ENCODE results near the gene MZF1. TPM values are rescaled to one million over a fixed set of nuclear protein-coding genes. Genes with fewer than 3 reads are reported as not detected.

Gene MZF1
- total and polyA plus RNA-seq, 2 donors (not counting 1 experiment from before 2014, with no cell fraction given): 4.1 to 14.9 TPM

DNA sequence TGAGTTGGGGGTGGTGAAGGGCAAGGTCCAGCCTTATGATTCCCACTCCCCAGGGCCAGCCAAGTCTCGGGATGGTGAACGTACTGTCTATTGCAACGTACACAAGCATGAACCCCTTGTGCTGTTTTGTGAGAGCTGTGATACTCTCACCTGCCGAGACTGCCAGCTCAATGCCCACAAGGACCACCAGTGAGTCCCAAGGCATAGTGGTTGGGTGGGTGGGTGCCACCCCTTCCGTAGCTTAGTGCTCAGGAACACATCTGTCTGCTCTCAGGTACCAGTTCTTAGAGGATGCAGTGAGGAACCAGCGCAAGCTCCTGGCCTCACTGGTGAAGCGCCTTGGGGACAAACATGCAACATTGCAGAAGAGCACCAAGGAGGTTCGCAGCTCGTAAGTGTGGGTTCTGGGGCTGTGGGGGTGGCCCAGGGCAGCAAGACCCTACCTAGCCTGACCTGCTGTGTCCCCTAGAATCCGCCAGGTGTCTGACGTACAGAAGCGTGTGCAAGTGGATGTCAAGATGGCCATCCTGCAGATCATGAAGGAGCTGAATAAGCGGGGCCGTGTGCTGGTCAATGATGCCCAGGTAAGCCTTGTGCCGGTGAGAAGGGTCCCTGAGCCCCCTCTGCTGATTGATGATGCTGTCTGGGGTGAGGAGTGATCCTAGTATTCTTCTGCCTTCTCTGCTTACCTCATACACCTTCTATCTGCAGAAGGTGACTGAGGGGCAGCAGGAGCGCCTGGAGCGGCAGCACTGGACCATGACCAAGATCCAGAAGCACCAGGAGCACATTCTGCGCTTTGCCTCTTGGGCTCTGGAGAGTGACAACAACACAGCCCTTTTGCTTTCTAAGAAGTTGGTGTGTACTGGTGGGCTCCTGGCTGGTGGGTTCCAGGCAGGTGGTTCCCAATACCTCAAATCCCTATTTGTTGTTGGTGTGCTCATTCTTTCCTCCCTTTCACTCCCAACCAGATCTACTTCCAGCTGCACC, 25.5 kb downstream of the MZF1 start:
- Histone ChIP-seq H3K9ac (ENCODE audit: insufficient read depth, low read length) (no peak overlapping the region), H3K36me3 (ENCODE audit: control insufficient read depth, insufficient read depth, low read length) (peaks cover 54% of the 10 kb centered on the region)

DNA sequence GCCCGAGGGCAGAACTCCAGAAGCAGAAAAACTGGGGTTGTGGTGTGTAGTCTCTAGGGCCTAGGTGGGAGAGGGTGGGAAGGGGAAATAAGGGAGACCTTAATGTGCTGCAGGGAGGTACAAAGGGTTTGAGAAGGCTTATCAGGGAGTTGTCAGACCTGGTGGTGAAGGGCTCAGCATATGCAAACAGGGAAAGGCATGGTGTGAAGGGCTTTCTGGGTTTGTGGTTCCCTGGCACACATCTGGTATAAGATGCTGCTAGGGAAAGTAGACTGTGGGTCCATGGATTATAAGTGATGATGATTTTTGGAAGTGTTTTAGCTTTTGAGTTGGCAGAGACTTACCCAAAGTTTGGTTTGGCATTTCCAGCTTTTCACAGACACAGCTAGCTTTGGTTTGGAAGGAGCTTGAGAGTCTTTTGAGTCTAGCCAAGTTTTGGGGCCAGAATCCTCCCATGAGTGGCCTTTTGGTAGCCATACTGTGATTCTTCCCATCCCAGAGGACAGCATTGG, 27.1 kb downstream of the MZF1 start:
- H3K4me1 ChIP-seq (ENCODE audit: control insufficient read depth, extremely low read depth, insufficient read depth, low read length): peaks cover 9% of the 10 kb centered on the region
- H3K9ac ChIP-seq (ENCODE audit: insufficient read depth, low read length): peak overlapping the region; percentile 71
- peak overlapping the region; percentile 72 for H3K4me2 ChIP-seq (ENCODE audit: extremely low read depth, insufficient read depth, low read length)
- peaks cover 39% of the 10 kb centered on the region for H3K36me3 ChIP-seq (ENCODE audit: control insufficient read depth, insufficient read depth, low read length)
- H3K79me2 ChIP-seq (ENCODE audit: control insufficient read depth, insufficient read depth, low read length): peaks cover 50% of the 10 kb centered on the region
- H3K4me3 ChIP-seq (replicated peaks in 1 of 4; ENCODE audit: control extremely low read depth in 1 of 4, insufficient read depth in 1 of 4, low read depth in 3 of 4, low read length in 4 of 4): peak overlapping the region; percentile 90 to 96 (median 94)
- H3K27me3 ChIP-seq (ENCODE audit: control insufficient read depth, insufficient read depth, low read length): no peaks in the 10 kb centered on the region
- H3K9me3 ChIP-seq (ENCODE audit: control insufficient read depth, insufficient read depth, low read depth, low read length): no peaks in the 10 kb centered on the region
- TF ChIP-seq, protein P1, sequence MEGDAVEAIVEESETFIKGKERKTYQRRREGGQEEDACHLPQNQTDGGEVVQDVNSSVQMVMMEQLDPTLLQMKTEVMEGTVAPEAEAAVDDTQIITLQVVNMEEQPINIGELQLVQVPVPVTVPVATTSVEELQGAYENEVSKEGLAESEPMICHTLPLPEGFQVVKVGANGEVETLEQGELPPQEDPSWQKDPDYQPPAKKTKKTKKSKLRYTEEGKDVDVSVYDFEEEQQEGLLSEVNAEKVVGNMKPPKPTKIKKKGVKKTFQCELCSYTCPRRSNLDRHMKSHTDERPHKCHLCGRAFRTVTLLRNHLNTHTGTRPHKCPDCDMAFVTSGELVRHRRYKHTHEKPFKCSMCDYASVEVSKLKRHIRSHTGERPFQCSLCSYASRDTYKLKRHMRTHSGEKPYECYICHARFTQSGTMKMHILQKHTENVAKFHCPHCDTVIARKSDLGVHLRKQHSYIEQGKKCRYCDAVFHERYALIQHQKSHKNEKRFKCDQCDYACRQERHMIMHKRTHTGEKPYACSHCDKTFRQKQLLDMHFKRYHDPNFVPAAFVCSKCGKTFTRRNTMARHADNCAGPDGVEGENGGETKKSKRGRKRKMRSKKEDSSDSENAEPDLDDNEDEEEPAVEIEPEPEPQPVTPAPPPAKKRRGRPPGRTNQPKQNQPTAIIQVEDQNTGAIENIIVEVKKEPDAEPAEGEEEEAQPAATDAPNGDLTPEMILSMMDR (conservative IDR thresholded peaks at IDR 0.05 in 1 of 2, IDR thresholded peaks at IDR 0.05 in 1 of 2; ENCODE audit: low read depth in 1 of 2, low read length in 2 of 2): no peak
- no peak for TF ChIP-seq EZH2 (IDR thresholded peaks at IDR 0.05; ENCODE audit: low read length, missing control alignments)
- H4K20me1 ChIP-seq (ENCODE audit: control insufficient read depth, extremely low read depth, insufficient read depth, low read length): peaks cover 7% of the 10 kb centered on the region
- H3K27ac ChIP-seq (ENCODE audit: insufficient read depth, low read length): peak overlapping the region; percentile 20
- no peak overlapping the region for H2AFZ ChIP-seq (ENCODE audit: low read length)
- no peak for DNase-seq (ENCODE audit: low read depth in 2 of 2)

More for the DNA sequence above, 25.5 kb downstream of the MZF1 start:
- no peaks in the 10 kb centered on the region for H3K9me3 ChIP-seq (ENCODE audit: control insufficient read depth, insufficient read depth, low read depth, low read length)
- H3K27ac ChIP-seq (ENCODE audit: insufficient read depth, low read length): no peak overlapping the region
- no peak for TF ChIP-seq EZH2 (IDR thresholded peaks at IDR 0.05; ENCODE audit: low read length, missing control alignments)
- TF ChIP-seq, protein P1 (conservative IDR thresholded peaks at IDR 0.05 in 1 of 2, IDR thresholded peaks at IDR 0.05 in 1 of 2; ENCODE audit: low read depth in 1 of 2, low read length in 2 of 2): no peak
- H3K4me2 ChIP-seq (ENCODE audit: extremely low read depth, insufficient read depth, low read length): peak overlapping the region; percentile 15
- peaks cover 50% of the 10 kb centered on the region for H3K79me2 ChIP-seq (ENCODE audit: control insufficient read depth, insufficient read depth, low read length)
- H2AFZ ChIP-seq (ENCODE audit: low read length): no peak overlapping the region
- peaks cover 7% of the 10 kb centered on the region for H4K20me1 ChIP-seq (ENCODE audit: control insufficient read depth, extremely low read depth, insufficient read depth, low read length)
- H3K4me1 ChIP-seq (ENCODE audit: control insufficient read depth, extremely low read depth, insufficient read depth, low read length): peaks cover 9% of the 10 kb centered on the region
- no peaks in the 10 kb centered on the region for H3K27me3 ChIP-seq (ENCODE audit: control insufficient read depth, insufficient read depth, low read length)
- no peak for DNase-seq (ENCODE audit: low read depth in 2 of 2)
- peak overlapping the region in 2 of 4 experiments; percentile 6 to 14 for H3K4me3 ChIP-seq (replicated peaks in 1 of 4; ENCODE audit: control extremely low read depth in 1 of 4, insufficient read depth in 1 of 4, low read depth in 3 of 4, low read length in 4 of 4)

DNA sequence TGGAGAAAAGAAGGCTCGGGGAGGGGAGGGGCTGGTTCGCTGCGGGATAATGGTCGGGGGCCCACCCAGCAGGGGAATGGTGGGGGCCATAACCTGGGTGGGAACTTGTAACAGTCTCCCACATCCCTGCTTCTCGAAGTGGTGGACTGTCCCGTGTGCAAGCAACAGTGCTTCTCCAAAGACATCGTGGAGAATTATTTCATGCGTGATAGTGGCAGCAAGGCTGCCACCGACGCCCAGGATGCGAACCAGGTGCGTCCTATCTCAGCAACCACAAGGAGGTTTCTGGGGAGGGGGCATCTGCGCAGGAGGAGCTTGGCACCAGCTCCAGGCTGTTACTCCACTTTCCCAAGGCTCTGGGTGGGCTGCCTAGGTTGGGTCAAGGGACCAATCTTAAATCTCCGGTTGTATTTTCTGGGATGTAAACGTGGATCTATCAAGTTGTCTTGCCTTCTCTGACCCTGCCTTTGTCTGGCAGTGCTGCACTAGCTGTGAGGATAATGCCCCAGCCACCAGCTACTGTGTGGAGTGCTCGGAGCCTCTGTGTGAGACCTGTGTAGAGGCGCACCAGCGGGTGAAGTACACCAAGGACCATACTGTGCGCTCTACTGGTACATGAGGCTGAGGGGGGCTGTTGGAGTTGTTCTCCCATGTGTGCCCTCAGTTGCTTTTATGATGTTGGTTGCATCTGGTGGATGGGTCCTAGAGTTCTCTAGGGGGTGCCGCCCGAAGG, 27.7 kb downstream of the MZF1 start:
- H2AFZ ChIP-seq (ENCODE audit: low read length): no peak overlapping the region
- no peak for DNase-seq (ENCODE audit: low read depth in 2 of 2)
- no peak for TF ChIP-seq EZH2 (IDR thresholded peaks at IDR 0.05; ENCODE audit: low read length, missing control alignments)
- TF ChIP-seq, protein P1 (conservative IDR thresholded peaks at IDR 0.05 in 1 of 2, IDR thresholded peaks at IDR 0.05 in 1 of 2; ENCODE audit: low read depth in 1 of 2, low read length in 2 of 2): no peak
- H3K4me2 ChIP-seq (ENCODE audit: extremely low read depth, insufficient read depth, low read length): peak overlapping the region; percentile 72
- H3K36me3 ChIP-seq (ENCODE audit: control insufficient read depth, insufficient read depth, low read length): peaks cover 34% of the 10 kb centered on the region
- H3K27ac ChIP-seq (ENCODE audit: insufficient read depth, low read length): peak overlapping the region; percentile 59
- no peaks in the 10 kb centered on the region for H3K27me3 ChIP-seq (ENCODE audit: control insufficient read depth, insufficient read depth, low read length)
- H3K4me1 ChIP-seq (ENCODE audit: control insufficient read depth, extremely low read depth, insufficient read depth, low read length): peaks cover 9% of the 10 kb centered on the region
- peak overlapping the region; percentile 71 for H3K9ac ChIP-seq (ENCODE audit: insufficient read depth, low read length)
- no peaks in the 10 kb centered on the region for H3K9me3 ChIP-seq (ENCODE audit: control insufficient read depth, insufficient read depth, low read depth, low read length)
- H3K4me3 ChIP-seq (replicated peaks in 1 of 4; ENCODE audit: control extremely low read depth in 1 of 4, insufficient read depth in 1 of 4, low read depth in 3 of 4, low read length in 4 of 4): peak overlapping the region; percentile 90 to 96 (median 94)
- H4K20me1 ChIP-seq (ENCODE audit: control insufficient read depth, extremely low read depth, insufficient read depth, low read length): peaks cover 7% of the 10 kb centered on the region
- H3K79me2 ChIP-seq (ENCODE audit: control insufficient read depth, insufficient read depth, low read length): peaks cover 50% of the 10 kb centered on the region

Measured in fibroblast of lung (primary cell).